ENCODE data around the gene RPS24.

- TF ChIP-seq CTCF (CRISPR knock-in tag; IDR thresholded peaks at IDR 0.05) (no peak), ZNF790 (CRISPR knock-in tag; IDR thresholded peaks at IDR 0.05; ENCODE audit: borderline replicate concordance) (no peak), MYC (CRISPR knock-in tag; IDR thresholded peaks at IDR 0.05; ENCODE audit: borderline replicate concordance) (no peak), ZHX2 (IDR thresholded peaks at IDR 0.05; ENCODE audit: low read depth) (no peak), ZHX2 (CRISPR knock-in tag; IDR thresholded peaks at IDR 0.05; ENCODE audit: borderline replicate concordance) (no peak), TAF1 (CRISPR knock-in tag; IDR thresholded peaks at IDR 0.05) (no peak), MXI1 (IDR thresholded peaks at IDR 0.05; ENCODE audit: borderline replicate concordance, low read depth, low read length) (no peak)
- TF ChIP-seq, protein P1, sequence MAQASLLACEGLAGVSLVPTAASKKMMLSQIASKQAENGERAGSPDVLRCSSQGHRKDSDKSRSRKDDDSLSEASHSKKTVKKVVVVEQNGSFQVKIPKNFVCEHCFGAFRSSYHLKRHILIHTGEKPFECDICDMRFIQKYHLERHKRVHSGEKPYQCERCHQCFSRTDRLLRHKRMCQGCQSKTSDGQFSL (CRISPR knock-in tag; IDR thresholded peaks at IDR 0.05), result no peak
These were observed 30.9 kb upstream of the RPS24 start for GRCh38 chr10:78002541-78003288.

Measured in HepG2 (cell line).